ENCODE measurements around the gene CANT1. TPM values are rescaled to one million over a fixed set of nuclear protein-coding genes. Genes with fewer than 3 reads are reported as not detected.
A peak's percentile ranks its signal among the peaks of the same experiment; 100 is the strongest.

Gene CANT1
- total RNA-seq, 6 experiments from 2014 or later = 84.2 to 103 (median 92.4) TPM

DNA sequence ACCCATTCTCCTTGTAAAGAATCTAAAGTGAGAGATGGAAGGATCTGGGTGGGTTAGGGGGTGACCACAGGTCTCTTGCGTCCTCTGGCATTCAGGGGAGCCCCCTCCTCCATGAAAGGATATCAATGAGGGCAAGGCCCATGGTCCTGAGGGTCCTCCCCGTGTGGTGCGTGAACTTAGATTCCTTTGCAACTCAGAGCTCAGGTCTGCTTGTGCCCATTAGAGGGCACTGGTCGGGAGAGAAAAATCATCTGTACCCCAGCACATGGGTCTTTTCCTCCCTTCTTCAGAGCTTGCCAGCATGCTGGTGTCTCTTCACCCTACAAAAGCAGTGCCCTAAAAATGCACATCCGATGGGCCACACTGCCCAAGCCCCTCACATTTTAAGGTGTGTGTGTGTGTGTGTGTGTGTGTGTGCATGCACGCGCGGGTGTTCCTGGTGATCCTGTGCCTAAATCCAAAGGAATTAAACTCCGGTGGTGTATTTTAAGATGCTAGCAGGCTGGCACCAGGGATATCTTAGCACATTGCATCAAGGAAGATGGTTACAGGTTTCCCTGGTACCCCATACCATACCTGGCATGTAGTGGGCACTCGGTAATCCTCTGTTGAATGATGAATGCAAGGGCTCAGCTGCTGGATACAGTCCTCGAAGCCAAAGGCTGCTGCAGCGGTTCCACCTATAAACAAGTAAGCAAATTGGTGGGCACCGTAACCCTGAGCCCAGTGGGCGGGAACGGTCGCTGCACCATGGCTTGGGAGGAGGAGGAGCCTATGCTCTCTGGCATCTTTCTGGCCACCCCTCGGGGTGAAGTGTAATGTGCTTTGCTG, 19.1 kb upstream of the CANT1 start:
- TF ChIP-seq, protein P1, sequence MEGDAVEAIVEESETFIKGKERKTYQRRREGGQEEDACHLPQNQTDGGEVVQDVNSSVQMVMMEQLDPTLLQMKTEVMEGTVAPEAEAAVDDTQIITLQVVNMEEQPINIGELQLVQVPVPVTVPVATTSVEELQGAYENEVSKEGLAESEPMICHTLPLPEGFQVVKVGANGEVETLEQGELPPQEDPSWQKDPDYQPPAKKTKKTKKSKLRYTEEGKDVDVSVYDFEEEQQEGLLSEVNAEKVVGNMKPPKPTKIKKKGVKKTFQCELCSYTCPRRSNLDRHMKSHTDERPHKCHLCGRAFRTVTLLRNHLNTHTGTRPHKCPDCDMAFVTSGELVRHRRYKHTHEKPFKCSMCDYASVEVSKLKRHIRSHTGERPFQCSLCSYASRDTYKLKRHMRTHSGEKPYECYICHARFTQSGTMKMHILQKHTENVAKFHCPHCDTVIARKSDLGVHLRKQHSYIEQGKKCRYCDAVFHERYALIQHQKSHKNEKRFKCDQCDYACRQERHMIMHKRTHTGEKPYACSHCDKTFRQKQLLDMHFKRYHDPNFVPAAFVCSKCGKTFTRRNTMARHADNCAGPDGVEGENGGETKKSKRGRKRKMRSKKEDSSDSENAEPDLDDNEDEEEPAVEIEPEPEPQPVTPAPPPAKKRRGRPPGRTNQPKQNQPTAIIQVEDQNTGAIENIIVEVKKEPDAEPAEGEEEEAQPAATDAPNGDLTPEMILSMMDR (IDR thresholded peaks at IDR 0.05) = peak; percentile 47; the same call in 1 of the 2 replicates
- Mint-ChIP-seq H3K36me3 (ENCODE audit: low read depth) (peaks cover 4% of the 10 kb centered on the region; the same call in 1 of the 2 replicates), H3K9me3 (no peaks in the 10 kb centered on the region), H3K27me3 (ENCODE audit: insufficient read depth) (peaks cover 3% of the 10 kb centered on the region), H3K4me1 (ENCODE audit: low read depth) (peaks cover 43% of the 10 kb centered on the region), H3K4me3 (no peak overlapping the region), H3K27ac (no peak overlapping the region)
- no peak for DNase-seq

DNA sequence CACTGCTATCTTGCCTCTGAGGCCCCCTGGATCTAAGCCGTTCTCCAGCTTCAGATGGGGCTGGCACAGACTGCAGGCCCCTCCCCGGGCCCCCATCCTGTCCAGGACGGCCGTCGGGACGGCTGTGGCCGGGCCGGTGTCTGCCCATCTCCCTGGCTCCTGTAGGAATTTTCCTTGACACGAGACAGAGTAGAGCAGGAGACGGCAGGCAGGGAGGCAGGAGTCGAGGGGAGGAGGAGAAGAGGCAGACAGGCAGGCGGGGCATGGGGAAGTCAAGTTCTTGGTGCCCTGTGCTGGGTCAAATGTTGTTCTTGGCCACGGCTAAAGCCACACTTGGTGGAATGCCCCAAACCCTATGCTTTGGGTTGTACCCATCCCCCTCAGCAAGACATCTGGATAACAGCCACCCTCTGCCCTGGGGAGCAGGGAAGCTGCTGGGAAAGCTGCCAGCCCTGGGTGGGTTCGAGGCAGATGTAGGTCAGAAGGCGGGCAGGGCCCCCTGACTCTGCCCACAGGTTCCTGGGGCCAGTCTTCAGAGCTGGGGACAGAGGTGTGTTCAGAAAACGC, 18.4 kb upstream of the CANT1 start:
- peak overlapping the region; percentile 92; the same call in 1 of the 2 replicates for H3K27ac Mint-ChIP-seq
- peak overlapping the region; percentile 72; the same call in 1 of the 2 replicates for H3K4me3 Mint-ChIP-seq
- TF ChIP-seq, protein P1 (IDR thresholded peaks at IDR 0.05) = no peak
- H3K4me1 Mint-ChIP-seq (ENCODE audit: low read depth) = peaks cover 43% of the 10 kb centered on the region
- H3K36me3 Mint-ChIP-seq (ENCODE audit: low read depth) = peaks cover 4% of the 10 kb centered on the region; the same call in 1 of the 2 replicates
- peaks cover 2% of the 10 kb centered on the region for H3K27me3 Mint-ChIP-seq (ENCODE audit: insufficient read depth)
- H3K9me3 Mint-ChIP-seq = no peaks in the 10 kb centered on the region
- DNase-seq = no peak

DNA sequence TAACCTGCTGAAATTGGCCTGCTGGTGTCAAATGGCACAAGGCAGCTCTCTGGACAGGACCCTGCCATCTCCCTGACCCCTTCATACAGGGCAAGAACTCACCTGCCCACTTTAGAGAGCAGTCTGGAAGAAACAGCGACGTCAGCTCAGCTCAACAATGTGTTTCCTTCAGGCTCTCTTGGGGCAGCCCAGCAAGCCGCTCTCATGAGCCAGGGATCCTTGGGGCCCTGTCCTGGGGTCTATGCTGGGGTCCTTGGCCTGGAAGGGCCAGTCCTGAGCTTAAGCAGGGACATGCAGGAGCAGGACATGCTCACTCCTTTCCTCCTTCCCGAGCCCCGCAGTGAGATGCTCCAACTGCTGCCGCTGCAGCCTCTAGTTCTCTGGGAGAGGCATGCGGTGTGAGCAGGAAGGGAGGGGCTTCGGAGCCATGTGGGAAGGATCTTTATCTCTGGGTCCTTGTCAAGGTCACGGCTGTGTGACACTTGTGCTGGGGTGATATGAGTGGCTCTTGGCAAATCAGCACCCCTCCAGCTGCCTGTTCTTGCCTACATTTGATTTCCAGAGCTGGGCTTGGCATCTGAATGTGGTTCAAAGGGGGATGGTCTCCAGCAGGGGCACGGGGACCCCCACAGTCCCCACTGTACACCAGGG, 17.8 kb upstream of the CANT1 start:
- DNase-seq = no peak
- TF ChIP-seq, protein P1 (IDR thresholded peaks at IDR 0.05) = no peak
- Mint-ChIP-seq H3K4me1 (ENCODE audit: low read depth) (peaks cover 43% of the 10 kb centered on the region), H3K27ac (peak overlapping the region; percentile 92), H3K27me3 (ENCODE audit: insufficient read depth) (no peaks in the 10 kb centered on the region; the same call in 1 of the 2 replicates), H3K9me3 (no peaks in the 10 kb centered on the region), H3K36me3 (ENCODE audit: low read depth) (peaks cover 4% of the 10 kb centered on the region; the same call in 1 of the 2 replicates), H3K4me3 (peak overlapping the region; percentile 72)

DNA sequence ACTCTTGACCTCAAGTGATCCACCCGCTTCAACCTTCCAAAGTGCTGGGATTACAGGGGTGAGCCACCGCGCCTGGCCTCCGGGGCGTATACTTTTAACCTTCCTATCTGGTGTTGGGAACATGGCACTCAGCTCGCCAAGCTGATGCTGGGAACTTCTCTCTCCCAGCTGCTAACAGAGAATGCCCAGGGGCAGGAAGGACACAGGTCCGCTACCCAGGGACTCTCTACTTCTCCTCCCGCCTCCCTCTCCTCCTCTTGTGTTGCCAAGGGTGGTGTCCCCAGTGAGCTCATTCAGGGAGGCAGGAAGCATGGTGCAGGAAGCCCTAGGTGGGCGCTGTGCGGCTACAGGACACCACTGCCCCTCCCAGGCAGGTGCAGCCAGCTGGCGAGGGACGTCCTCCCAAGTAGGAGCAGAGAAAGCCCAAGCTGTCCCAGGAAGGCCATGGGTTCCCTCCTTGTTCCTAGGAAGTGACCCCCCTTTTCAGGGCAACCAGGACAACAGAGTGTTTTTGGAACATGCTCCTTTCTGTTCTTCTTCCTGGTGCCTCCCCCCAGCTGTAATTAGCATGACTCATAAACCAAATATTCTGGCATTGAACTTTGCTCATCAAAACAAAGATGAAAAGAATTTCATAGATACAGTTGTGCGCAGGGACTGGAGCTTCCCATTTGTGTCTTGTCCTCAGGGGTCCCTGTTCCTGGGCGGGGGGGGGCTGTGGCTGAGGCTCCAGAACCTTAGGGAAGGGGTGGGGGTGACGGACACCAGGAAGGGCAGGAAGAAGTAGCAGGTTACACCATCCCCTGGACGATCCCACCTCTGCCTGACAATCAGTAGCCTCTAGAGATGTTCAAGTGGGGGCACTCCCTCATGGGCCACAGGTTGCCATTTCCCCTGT, 17.1 kb upstream of the CANT1 start:
- Mint-ChIP-seq H3K27me3 (ENCODE audit: insufficient read depth) (peaks cover 4% of the 10 kb centered on the region; the same call in 1 of the 2 replicates), H3K4me3 (peak overlapping the region; percentile 72), H3K4me1 (ENCODE audit: low read depth) (peaks cover 43% of the 10 kb centered on the region), H3K36me3 (ENCODE audit: low read depth) (peaks cover 4% of the 10 kb centered on the region; the same call in 1 of the 2 replicates), H3K27ac (peak overlapping the region; percentile 92), H3K9me3 (no peaks in the 10 kb centered on the region)
- TF ChIP-seq, protein P1 (IDR thresholded peaks at IDR 0.05) = no peak
- DNase-seq = peak; percentile 82

Data from HFFc6 (cell line).